ENCODE data around the gene TAGLN3.

GRCh38 chr3:111952866-111953450 lies 45.8 kb upstream of the TAGLN3 start:
- TF ChIP-seq EZH2 (IDR thresholded peaks at IDR 0.05; ENCODE audit: insufficient read depth, poor library complexity, severe bottlenecking) (no peak), EZH2phosphoT487 (IDR thresholded peaks at IDR 0.05; ENCODE audit: insufficient read depth, low read depth) (no peak)
